Thyroid gland (tissue), 4 donors: ENCODE results near the gene RIC8B.

Source experiments
- CTCF ChIP-seq, 6 experiments: fragments of 200-600 bp in 3 of 6; fragments of 450-650 bp in 3 of 6; sonication (generic) in 3 of 6; IDR thresholded peaks; one replicate each; pipeline ENCODE4 v1.5.1; 2016 to 2019; ENCODE audit warnings: antibody characterized with exemption in 6 of 6, mild to moderate bottlenecking in 2 of 6, inconsistent platforms in 1 of 6, moderate library complexity in 1 of 6
- POLR2A ChIP-seq, 2 donors: fragments of 450-650 bp; IDR thresholded peaks; one replicate each; pipeline ENCODE4 v1.6.1; 2017; ENCODE audit warnings: antibody characterized with exemption in 2 of 2, mild to moderate bottlenecking in 2 of 2, moderate library complexity in 1 of 2

GRCh38 chr12:106814714-106815113 lies 40.2 kb downstream of the RIC8B start:
- no peak for TF ChIP-seq CTCF (IDR thresholded peaks at IDR 0.05)
- no peak for TF ChIP-seq POLR2A (IDR thresholded peaks at IDR 0.05)
